NT2/D1 (cell line): Measurements from ENCODE around the gene PSME2.
A peak's percentile ranks its signal among the peaks of the same experiment; 100 is the strongest.

Source experiments
- DNase-seq: peaks from one replicate; pipeline ENCODE4 v3.0.0-alpha.2; 2011; ENCODE audit warnings: low read depth, low spot score
- H3K27me3 ChIP-seq: 2 replicates; pipeline ENCODE4 v1.6.0; 2011; ENCODE audit warnings: mild to moderate bottlenecking; ENCODE audit not compliant: insufficient read length, insufficient read depth
- H3K36me3 ChIP-seq: 2 replicates; pipeline ENCODE4 v1.6.1; 2011; ENCODE audit warnings: mild to moderate bottlenecking, low read length, mixed read lengths; ENCODE audit not compliant: insufficient read depth, insufficient read length
- H3K4me1 ChIP-seq: 2 replicates; pipeline ENCODE4 v1.5.1; 2011; ENCODE audit not compliant: insufficient read depth, insufficient read length
- H3K4me3 ChIP-seq: 2 replicates; pipeline ENCODE4 v1.5.1; 2011; ENCODE audit warnings: low read depth; ENCODE audit not compliant: insufficient read length
- H3K9ac ChIP-seq: 2 replicates; pipeline ENCODE4 v1.6.0; 2011; ENCODE audit warnings: low read depth; ENCODE audit not compliant: insufficient read length
- H3K9me3 ChIP-seq: 2 replicates; pipeline ENCODE4 v1.5.1; 2011; ENCODE audit warnings: mild to moderate bottlenecking, low read length; ENCODE audit not compliant: insufficient read depth
- SUZ12 ChIP-seq: IDR thresholded peaks from 2 replicates; pipeline ENCODE4 v1.6.1; 2011; ENCODE audit not compliant: insufficient read length, insufficient read depth; ENCODE audit errors: extremely low read depth
- YY1 ChIP-seq: IDR thresholded peaks from 2 replicates; pipeline ENCODE4 v1.6.1; 2011; ENCODE audit not compliant: insufficient read length, insufficient read depth
- ZNF274 ChIP-seq: IDR thresholded peaks from 2 replicates; pipeline ENCODE4 v1.6.1; 2011; ENCODE audit warnings: mild to moderate bottlenecking, low read depth, low read length

PSME2 gene

DNA sequence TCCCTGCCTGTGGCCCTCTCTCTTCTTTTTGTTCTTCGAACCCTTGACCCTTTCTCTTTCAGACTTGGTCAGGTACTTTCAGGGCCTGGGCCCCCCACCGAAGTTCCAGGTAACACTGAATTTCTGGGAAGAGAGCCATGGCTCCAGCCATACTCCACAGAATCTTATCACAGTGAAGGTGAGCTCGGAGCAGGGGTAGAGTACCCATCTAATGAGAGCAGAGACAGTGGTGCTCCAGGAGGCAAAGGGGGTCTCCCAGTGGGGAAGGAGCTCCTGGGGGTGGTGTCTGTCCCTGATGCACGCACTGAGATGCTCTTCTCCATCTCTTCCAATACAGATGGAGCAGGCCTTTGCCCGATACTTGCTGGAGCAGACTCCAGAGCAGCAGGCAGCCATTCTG lies 19.4 kb upstream of the PSME2 start:
- Histone ChIP-seq H3K9me3 (no peaks in the 10 kb centered on the region), H3K4me3 (no peak overlapping the region), H3K36me3 (peaks cover 63% of the 10 kb centered on the region), H3K4me1 (no peaks in the 10 kb centered on the region), H3K9ac (no peak overlapping the region), H3K27me3 (no peaks in the 10 kb centered on the region)
- no peak for DNase-seq
- no peak for TF ChIP-seq SUZ12
- TF ChIP-seq YY1: no peak
- TF ChIP-seq ZNF274: no peak

DNA sequence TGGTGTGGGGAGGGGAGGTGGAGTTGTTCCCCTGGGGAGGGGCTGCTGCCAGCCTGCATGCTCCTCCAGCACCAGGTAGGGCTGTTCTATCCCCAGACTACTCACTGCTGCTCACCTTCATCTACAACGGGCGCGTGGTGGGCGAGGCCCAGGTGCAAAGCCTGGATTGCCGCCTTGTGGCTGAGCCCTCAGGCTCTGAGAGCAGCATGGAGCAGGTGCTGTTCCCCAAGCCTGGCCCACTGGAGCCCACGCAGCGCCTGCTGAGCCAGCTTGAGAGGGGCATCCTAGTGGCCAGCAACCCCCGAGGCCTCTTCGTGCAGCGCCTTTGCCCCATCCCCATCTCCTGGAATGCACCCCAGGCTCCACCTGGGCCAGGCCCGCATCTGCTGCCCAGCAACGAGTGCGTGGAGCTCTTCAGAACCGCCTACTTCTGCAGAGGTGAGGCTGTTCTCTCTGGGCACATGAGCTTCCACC lies 18.1 kb upstream of the PSME2 start:
- no peak overlapping the region for H3K9ac ChIP-seq
- H3K27me3 ChIP-seq: no peaks in the 10 kb centered on the region
- DNase-seq: no peak
- H3K4me1 ChIP-seq: no peaks in the 10 kb centered on the region
- no peak for TF ChIP-seq YY1
- no peak for TF ChIP-seq ZNF274
- TF ChIP-seq SUZ12: no peak
- no peak overlapping the region for H3K4me3 ChIP-seq
- peaks cover 75% of the 10 kb centered on the region for H3K36me3 ChIP-seq
- no peaks in the 10 kb centered on the region for H3K9me3 ChIP-seq

DNA sequence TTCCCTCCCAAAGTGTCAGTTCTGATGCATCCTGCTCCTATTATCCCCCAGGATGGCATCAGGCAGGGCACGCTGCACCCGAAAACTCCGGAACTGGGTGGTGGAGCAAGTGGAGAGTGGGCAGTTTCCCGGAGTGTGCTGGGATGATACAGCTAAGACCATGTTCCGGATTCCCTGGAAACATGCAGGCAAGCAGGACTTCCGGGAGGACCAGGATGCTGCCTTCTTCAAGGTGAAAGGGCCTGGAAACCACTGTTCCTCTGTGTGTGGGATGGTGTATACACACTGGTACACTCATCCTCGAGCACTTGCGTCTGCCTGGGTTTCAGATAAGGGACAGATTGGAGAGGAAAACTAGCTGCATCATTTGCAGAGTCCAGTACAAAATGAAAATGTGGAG lies 15.7 kb upstream of the PSME2 start:
- DNase-seq: no peak
- Histone ChIP-seq H3K4me3 (no peak overlapping the region), H3K9ac (no peak overlapping the region), H3K27me3 (no peaks in the 10 kb centered on the region), H3K4me1 (no peaks in the 10 kb centered on the region), H3K36me3 (peaks cover 83% of the 10 kb centered on the region), H3K9me3 (no peaks in the 10 kb centered on the region)
- TF ChIP-seq SUZ12: no peak

DNA sequence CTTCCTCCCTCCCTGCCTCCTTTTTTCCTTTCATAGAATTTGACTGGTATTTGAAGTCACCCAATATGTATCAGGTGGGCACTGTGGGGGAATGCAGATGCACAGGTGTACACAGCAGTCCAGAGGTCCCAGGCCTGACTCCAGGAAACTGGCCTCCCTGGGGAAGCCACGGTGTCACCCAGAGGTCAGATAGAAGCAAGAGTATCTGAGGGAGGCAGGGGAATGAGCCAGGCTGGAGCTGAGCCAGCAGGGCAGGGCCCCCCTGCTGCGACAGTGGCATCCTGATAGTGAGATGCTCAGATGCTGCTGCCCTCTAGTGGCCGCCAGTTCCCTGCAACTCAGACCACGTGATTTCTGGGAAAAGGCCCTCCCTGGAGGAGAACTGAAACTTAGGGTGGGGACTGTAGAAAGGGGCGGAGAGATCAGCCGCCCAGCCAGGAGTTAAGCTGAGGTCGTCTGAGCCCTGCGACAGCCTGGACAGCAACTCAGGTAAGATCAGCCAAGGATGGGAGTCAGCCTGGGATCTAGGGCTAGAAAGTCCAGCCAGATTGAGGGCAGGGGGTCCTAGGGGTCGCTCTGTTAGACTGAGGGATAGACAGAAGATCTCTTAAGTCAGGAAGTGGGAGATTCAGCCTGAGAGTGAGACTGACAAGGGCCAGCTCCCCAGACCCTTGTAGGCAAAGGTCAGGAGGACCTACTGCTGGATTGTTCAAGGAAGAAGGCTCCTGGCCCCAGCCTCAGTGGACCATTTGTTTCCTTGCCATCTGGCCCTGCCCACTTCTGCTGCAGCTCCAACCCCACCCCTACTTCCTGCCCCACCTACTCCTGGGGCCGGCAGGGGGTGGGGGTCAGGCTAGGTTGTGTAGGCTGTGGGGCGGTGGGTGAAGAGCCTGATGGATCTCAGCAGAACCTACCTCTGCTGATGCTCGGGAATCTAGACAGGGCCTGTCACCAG lies 14.7 kb upstream of the PSME2 start, which contains the start of gene IRF9:
IRF9 (plus strand) TSS at position 416 of the 955 bp plus-strand sequence. CDS start 880 bp downstream, outside the sequence.
- no peak within 1 kb of the TSS for H3K4me3 ChIP-seq
- peak within 1 kb of the TSS; percentile 46 for H3K9ac ChIP-seq
- peak; percentile 94 for DNase-seq
- H3K36me3 ChIP-seq: peaks cover 82% of the 10 kb centered on the region
- no peaks in the 10 kb centered on the region for H3K9me3 ChIP-seq
- no peaks in the 10 kb centered on the region for H3K27me3 ChIP-seq
- TF ChIP-seq SUZ12: no peak
- TF ChIP-seq ZNF274: no peak
- TF ChIP-seq YY1: no peak
- H3K4me1 ChIP-seq: no peaks in the 10 kb centered on the region

DNA sequence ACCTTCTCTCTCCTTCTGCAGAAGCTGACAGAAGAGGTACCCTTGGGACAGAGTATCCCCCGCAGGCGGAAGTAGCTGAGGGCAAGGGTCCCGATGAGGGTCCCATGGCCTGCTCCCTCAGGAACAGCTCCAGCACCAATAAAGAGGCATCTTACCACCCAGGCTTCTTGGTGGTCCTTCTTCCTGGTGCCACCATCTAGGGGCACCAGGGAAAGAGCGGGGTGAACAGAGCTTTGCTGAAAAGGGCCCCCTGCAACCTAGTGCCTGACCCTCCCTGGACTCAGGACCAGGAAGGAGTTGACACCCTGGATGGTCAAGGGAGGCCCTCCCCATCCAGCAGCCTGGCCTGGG lies 14.1 kb upstream of the PSME2 start:
- Histone ChIP-seq H3K4me3 (no peak overlapping the region), H3K4me1 (no peaks in the 10 kb centered on the region), H3K9me3 (no peaks in the 10 kb centered on the region), H3K27me3 (no peaks in the 10 kb centered on the region), H3K36me3 (peaks cover 82% of the 10 kb centered on the region), H3K9ac (no peak overlapping the region)
- no peak for DNase-seq
- TF ChIP-seq SUZ12: no peak
- no peak for TF ChIP-seq ZNF274
- TF ChIP-seq YY1: no peak

DNA sequence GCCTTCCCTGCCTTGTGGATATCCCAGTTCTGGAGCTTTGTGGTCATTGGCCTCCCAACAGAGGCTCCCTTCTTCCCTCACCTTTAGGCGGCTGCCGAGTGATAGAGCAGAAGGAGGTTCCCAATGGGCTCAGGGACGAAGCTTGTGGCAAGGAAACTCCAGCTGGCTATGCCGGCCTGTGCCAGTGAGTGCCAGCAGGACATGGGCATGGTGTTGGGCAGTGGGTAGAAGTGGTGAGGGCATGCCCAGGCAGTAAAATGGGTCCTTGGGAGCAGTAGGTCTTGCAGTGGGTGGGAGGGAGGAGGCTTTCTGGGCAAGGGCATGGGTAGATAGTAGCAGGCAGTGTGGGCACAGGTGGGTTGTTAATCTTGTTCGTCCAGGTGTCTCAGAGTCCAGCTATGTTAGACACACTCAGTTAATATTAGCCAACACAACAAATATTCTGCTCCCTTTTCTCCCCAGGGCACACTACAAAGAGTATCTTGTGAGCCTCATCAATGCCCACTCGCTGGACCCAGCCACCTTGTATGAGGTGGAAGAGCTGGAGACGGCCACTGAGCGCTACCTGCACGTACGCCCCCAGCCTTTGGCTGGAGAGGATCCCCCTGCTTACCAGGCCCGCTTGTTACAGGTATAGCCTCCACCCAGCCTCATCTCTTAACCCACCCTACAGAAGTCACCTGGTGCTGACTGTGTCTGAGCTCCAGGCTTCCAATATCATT lies 13.5 kb upstream of the PSME2 start:
- DNase-seq: no peak
- Histone ChIP-seq H3K9ac (no peak overlapping the region), H3K36me3 (peaks cover 82% of the 10 kb centered on the region), H3K9me3 (no peaks in the 10 kb centered on the region), H3K4me1 (no peaks in the 10 kb centered on the region), H3K27me3 (no peaks in the 10 kb centered on the region), H3K4me3 (no peak overlapping the region)
- TF ChIP-seq SUZ12: no peak
- TF ChIP-seq ZNF274: no peak
- no peak for TF ChIP-seq YY1

DNA sequence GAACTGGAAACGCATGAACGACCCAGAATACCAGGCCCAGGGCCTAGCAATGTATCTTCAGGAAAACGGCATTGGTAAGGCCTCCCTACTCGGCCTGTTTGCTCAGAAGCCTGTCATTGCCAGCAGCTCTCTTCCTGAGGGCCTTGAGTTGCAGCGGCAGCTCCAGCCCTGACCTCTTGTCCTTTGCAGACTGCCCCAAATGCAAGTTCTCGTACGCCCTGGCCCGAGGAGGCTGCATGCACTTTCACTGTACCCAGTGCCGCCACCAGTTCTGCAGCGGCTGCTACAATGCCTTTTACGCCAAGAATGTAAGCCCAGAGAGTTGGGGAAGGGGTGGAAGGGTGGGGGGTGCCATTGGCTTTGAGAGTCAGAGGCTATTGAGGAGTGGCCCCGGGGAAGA lies 10.9 kb upstream of the PSME2 start:
- no peaks in the 10 kb centered on the region for H3K27me3 ChIP-seq
- TF ChIP-seq YY1 (no peak), ZNF274 (no peak), SUZ12 (no peak)
- H3K36me3 ChIP-seq: peaks cover 69% of the 10 kb centered on the region

More for the DNA sequence above, 10.9 kb upstream of the PSME2 start:
- Histone ChIP-seq H3K4me1 (no peaks in the 10 kb centered on the region), H3K4me3 (no peak overlapping the region), H3K9me3 (no peaks in the 10 kb centered on the region), H3K9ac (no peak overlapping the region)
- no peak for DNase-seq
